Ureter (tissue), 1 donor: ENCODE results near the gene GSAP. TPM values are rescaled to one million over a fixed set of nuclear protein-coding genes. Genes with fewer than 3 reads are reported as not detected.

ENCODE experiments used
- DNase-seq: peaks from one replicate; pipeline ENCODE4 v3.0.0-alpha.2; 2020; ENCODE audit warnings: low spot score
- total RNA-seq: library from RNA; stranded (reverse); gene quantifications from one replicate; pipeline ENCODE4 v1.2.4, GENCODE V29; 2023
- donor health status: DM: yes; HTN: yes; CAD: no.

The GSAP gene
- total RNA-seq, 1 donor from 2014 or later = 39.7 TPM

DNA sequence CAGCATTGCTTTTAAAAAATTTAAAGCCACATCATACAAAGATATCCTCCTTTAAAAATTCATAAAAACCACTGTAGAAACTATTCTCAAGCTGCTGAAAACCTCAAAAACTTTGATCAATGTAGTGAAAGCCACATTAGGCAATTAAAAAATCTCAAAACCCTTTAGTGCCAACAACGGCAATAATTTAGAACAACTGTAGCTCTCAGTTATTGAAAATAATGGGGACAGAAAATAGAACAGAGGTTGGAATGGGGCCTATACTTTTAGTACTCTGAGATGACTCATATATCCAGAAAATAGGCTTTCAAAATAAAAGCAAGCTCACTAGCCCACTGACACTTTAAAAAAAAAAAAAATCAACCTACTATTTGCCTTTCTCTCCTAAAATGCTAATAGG, 87.5 kb downstream of the GSAP start:
- no peak for DNase-seq

DNA sequence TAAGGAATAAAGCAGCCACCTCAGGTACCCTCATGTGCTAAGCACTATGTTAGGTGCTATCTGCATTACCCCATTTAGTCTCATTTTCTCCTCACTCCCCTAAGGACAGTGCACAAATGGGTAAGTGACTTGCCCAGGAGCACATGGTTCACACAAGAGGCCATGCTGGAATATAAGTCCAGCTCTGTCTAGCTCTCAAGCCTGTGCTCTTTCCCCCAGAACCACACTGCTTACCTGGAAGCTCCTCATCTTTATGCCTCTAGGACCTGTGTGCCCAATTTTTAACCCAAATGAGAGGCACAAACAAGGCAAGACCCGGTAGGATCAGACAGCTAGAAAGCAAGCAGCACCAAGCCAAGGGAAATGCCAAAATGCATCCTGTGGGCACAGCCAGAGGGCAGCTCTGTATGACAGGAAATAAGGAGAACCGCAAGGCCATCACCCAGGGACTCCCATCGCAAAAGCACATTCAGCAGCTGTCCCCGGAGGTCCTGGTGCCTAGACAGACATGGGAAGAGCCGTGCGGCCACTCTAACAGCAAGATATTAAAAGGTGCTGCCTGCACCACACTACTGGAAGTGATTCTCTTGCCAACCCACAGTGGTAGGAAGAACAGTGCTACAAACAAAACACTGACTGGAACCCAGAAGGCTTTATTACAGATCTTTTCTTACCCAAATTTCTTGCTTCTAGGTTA, 88.1 kb downstream of the GSAP start:
- DNase-seq = no peak

DNA sequence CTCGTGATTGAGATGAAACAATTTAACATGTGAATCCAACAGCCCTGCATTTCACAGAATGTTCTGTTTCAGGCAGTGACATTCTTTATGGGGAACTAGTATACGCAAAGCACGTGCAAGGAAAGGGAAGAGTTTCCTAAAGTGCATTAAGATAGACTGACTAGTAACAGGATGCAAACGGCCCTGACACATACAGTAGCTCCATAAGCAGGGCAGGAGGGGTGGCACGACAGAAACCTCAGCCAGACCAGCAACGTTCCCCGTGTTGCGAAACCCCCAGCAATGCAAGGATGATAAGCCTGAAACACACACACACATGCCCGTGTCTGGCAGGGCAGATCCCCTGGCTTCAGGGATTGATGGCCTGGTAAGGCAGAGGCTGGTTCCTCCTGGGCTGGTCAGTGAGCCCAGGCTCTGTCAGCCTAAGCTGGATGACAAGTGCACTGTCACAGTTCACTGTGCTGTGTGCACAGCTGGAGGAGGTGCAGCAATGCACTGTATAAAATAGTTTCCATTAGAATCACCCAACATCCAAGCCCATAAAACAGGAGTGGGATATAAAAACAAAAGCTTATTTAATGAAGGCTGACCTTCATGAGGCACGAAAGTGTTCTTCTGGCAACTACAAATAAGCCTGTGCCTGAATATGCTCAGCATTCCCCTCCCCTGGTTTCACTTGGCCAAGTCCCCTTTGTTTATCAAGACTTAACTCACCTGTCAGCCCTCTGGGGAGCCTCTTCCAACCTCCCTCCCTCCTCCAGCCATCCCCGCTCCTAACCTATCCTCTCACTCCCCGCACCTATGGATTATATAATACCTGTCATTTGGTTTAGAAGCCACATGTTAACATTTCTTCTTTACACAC, 88.8 kb downstream of the GSAP start:
- DNase-seq = peak; percentile 53

DNA sequence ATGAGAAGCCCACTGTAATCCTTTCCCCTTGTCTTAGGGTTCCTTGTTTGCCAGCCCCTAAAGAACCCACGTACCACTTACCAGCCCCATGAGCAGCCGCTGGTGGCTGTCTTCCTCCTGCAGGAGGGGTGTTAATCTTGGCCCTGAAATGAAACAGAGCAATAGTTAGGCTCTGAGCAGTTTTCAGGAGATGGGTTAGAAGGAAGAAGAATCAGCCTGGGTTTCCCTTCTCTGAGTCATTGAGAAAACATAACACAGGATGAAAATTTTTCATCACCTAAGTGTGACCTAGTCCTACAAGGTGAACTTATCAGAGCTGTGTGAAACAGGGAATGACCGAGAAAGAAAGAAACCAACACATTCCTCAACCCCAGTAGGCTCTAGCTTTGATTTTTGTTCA, 90.0 kb downstream of the GSAP start:
- no peak for DNase-seq

DNA sequence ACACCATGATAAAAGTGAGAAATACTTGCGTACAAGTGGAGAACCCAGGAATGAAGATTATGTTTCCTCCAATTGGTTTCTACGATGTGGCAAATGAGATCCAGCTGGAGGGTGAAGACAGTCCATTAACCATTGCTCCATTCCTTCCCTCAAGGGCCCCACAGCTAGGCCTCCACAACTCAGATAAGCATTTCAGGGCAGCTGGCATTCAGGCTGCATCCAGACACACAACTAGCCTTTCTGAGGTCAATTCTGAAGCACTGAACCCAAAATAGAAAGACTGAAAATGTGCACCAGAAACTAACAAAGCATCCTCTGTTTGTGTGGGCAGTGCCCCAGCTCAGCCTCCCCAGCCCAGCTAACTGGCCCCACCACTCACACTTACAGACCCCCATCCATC, 94.8 kb downstream of the GSAP start:
- no peak for DNase-seq

DNA sequence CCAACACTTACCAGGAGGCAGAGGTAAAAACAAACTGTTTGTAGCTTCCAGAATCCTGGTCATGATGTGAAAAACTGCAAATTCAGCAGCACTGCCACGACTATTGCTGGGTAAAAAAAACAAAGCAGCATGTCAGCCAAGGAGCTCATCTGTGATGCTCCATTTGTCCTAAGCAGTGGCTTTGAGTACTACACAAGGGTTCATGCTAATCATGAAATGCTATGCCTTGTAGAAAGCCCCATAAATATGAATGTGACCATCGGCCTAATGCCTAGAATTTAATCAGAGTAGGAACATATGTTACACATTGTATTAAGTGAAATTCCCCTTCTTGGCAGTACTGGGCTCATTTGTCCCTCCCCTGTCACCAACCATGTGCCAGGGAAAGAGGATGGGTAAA, 95.4 kb downstream of the GSAP start:
- DNase-seq = no peak

DNA sequence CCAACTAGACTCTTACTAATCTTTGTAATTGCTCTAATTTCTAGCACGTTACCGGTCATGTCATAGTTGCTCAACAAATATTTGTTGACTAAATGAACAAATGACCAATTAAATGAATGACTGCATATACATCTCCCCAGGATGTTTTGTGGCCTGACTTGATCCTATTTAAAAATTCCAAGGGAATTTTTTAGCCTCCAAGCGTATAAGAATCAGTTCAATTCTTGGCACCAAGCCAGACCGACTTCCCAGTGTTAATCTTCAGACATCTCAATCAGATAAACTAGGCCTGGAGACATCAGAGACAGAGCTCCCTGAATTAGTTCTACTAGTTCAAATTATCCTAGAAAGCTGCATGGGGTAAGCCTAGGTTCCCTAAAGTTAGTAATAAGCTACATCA, 96.0 kb downstream of the GSAP start:
- no peak for DNase-seq

DNA sequence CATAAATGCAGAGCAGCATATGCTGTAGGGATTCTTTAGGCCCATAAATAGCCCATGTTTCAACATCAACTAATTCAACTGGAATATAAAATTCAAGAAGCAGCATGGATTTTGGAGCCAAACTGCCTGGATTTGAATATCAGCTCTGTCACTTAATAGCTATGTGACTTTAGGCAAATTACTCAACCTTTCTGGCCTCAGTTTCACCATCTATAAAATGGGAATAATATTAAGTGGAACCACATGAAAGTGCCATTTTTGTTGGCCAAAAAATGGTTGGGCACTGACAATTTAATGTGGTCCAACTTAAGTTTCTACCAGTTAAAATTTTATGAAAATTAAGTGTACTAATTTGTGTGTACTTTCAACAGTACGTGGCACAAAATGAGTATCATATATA, 98.1 kb downstream of the GSAP start:
- no peak for DNase-seq

DNA sequence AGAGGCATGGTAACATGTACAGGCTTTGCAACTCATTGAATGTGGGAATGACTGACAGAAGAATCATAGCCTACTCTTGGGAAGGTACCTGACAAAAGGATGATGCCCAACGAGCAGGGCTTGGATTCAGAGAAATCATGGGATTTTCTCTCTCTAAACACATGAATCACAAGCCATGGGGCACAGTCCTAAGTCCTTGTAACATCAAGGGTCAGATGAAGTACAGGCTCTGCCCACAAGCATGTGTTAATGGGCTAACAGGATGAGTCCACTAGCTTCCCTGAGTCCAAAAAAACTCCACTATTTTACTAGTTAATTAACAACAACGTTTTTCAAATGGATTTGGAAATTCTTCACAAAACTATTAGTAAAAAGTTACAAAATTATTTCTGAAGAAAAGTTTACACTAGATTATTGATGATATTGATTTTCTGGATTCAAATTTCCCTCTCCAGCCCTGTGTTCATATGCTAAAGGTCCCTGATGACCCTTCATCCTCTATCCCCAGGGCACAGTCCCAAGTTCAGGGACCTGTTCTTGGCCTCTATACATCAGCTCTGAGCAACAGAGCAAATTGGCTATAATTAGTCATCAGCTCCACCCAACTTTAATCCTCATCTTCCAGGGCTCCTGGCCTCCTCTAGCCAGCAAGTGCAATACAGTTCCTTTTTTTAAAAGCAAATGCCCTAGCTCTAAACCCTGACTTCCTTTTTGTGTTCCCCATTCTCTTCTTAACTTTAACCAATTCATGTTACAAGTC, 99.8 kb downstream of the GSAP start:
- DNase-seq = no peak

DNA sequence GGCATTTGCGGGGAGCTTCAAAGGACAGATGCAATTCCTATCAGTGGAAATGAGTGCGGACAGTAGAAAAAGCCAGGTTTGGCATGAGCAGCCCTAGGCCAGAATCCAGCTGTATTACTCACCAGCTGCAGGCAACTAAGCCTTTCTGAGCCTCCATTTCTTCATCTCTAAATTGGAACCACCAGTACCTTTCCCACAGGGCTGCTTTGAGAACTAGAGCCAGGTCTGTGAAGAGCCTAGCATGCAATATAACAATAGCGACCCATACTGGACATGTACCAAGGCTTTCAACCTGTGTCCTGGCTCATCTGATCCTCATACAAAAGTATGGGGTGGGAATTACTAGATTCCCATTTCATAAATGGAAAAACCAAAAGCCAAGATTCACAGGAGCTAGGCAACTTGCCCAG, 101.0 kb downstream of the GSAP start:
- DNase-seq = no peak

DNA sequence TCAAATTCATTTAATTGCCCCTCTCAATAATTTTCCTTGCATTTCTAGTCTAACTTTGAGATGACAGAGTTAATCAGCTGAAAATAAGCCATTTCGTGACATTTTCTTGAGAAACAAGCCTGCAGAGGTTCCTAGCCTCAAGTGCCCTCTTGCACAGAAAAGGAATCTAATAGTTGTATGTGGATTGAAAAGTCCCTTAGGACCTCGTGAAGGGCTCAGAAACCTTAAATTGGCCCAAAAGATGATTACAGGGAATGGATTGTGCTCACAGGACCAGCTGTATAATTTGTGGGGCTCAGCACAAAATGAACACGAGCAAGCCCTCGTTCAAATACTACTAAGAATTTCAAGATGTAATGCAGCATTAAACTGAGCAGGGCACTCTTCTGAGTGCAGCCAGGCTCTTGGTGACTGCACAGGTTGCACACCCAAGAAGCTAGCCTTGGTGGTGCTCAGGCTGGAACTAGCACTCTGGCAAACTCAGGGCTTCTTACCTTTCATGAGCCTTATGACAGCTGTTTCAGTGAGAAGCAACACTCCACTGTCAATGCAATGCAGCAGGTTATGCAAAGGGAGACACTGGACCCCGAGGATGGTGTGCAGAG, 102.2 kb downstream of the GSAP start:
- DNase-seq = no peak

DNA sequence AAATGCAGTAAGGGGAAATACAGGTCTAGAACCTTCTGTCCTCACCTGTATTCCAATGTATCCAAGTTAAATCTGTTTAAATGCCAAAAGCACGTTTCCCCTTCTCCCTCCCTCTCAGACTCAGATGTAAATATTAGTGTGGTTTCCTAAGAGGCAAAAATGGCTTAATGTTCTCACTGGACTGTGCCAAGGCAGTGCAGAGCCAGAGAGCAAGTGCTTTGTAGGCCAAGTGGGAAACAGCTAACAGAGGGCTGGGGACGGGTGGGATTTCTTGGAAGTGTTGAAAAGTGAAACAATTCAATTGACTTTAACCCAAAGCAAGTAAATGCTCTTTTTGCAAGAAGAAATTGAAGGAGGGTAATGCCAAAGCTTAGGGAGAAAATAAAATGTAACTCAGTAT, 103.1 kb downstream of the GSAP start:
- DNase-seq = no peak

DNA sequence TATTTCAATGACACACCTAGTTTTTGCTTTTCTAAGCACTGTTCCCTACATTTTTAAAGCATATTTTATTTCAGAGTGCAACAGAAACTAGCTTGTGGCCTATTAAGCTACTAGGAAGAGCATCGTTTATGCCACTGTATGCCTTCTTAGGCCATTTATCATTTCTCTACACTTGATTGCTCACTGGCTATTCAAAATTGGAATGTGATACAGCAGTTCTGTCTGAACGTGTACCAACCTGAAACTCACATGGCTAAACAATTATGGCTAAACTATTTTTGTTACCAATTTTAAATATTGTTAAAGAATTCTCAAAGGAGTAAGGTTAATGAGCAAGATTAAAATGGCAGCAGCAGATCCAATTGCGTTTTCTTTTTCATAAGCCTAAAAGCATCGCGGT, 105.2 kb downstream of the GSAP start:
- no peak for DNase-seq

DNA sequence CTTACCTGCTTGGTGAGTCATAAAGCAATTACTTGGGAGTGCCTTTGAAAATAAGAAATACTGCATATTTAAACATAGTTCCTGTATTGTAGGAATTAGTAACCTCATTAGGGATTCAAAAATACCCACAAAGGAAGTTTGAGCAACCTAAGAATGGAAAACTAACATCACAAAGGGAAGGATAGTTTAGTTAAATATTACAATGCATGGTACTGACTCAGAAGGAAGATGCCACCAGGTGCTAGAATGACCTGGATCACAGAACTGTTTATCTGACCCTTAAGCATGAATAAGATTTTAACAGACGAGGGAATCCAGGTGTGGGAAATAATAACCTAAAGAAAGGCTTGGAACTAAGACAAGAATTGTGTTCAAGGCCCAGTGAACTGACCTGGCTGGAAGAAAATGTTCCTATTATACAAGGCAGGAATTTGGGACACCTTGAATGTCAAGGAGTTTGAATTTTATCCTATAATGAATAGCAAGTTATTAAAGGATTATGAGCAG, 106.4 kb downstream of the GSAP start:
- no peak for DNase-seq

DNA sequence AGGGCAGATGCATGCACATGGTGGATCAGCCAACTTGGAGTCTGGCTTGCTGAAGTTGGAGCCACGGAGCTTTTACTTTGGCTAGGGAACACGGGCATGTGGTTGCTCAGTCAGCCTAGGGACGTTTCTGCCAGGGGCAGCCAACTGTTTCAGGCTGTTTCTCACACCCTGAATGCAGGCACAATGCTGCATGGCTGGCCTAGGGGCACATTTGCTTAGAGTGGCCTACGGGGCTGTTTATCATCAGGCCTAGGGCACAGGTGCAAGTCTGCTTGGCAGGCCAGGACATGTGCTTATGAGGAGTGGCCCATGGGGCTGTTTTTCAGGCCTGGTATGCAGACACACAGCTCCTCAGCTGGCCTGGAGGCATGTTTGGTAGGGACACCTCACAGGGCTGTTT, 107.4 kb downstream of the GSAP start:
- no peak for DNase-seq

DNA sequence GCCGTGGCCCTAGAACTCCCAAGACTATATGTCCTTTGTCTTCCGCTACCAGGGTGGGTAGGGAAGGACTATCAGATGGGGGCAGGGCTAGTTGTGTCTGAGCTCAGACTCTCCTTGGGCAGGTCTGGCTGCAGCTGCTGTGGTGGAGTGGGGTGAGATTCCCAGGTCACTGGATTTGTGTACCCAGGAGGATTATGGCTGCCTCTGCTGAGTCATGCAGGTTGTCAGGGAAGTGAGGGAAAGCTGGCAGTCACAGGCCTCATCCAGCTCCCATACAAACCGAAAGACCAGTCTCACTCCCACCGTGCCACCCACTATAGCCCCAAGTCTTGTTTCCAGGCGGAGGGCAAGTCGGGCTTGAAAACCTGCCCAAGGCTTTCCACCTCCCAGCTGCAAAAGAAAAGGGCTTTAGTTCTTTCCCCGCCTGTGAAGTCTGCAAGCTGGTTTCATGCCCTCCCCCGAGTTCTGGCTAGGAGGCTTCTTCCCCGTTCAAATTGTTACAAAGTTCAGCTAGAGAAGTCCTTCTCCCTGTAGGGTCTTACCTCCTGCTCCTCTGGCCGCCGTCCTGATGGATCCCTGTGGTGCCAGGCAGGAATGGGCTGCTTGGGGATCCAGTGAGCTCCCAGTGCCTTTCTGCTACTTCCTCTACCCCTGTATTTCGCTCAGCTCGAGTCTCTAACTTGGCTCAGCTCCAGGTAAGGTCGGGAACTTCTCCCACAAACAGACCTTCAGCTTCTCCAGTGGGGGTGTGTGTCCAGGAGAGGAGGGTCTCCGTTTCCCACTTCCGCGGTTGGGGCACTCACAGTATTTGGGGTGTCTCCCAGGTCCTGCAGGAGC, 109.7 kb downstream of the GSAP start:
- DNase-seq = no peak

DNA sequence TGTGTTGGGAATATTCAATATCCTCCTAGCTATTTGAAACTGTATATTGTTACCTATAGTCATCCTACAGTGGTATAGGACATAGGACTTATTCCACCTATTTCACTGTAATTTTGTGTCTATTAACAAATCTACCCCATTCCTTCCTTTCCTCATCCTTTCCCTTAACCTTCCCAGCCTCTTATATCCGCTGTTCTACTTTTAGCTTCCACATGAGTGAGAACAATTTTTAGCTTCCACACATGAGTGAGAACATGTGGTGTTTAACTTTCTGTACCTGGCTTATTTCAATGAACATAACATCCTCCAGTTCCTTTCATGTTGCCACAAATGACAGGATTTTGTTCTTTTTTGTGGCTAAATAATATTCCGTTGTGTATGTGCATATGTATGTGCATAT, 120.6 kb downstream of the GSAP start:
- no peak for DNase-seq

DNA sequence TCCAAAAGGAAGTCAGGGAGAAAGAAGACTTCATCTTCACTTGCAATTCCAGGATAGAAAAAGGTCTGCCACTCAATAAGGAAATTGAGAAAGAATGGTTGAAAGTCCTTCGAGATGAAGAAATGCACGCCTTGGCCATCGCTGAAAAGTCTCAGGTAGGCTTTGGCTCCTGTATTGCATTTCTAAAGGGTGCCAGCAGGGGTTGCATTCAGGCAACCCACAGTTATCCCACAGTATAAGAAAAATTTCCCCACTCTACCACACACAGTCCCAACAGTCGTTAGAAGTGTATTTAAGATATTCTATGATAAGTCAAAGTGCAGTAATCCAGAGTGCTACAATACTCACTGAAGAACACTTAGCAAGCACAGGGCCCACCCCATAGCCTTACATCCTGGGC, 123.1 kb downstream of the GSAP start:
- DNase-seq = no peak

DNA sequence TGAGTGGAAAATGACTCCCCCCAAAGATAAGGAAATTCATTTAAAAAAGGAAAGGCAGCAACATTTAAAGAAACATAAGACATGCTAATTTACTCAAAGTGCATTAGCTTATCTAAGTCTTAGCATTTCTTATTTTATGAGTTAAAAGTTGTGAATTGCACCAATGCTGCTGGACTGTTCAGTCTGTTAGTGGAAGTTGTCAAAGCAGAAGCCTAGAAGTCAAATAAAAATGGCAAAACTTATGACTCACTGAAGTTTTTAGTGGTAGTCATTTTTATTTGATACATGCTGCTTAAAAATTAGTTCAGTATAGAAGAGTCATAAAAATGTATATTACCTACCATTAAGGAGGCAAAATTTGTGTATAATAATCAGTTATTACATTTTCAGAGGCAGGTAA, 125.7 kb downstream of the GSAP start:
- no peak for DNase-seq

DNA sequence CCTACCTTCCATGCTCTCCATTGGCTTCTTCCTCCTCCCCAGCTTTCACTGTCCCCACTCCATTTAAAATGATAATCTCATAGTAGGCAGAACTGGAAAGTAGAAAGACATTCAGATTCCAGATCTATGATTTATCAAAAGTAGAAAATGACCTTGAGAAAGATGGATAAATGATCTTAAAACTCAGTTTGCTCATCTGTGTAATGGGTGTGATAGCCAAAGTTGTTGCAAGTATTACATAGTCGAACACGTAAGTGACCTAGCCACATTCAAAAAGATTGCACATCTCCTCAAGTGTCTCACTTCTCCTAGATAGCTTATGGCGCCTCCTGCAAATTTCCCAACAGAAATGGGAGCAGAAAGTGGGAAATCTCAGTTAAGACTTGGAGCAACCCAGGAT, 126.8 kb downstream of the GSAP start:
- no peak for DNase-seq

DNA sequence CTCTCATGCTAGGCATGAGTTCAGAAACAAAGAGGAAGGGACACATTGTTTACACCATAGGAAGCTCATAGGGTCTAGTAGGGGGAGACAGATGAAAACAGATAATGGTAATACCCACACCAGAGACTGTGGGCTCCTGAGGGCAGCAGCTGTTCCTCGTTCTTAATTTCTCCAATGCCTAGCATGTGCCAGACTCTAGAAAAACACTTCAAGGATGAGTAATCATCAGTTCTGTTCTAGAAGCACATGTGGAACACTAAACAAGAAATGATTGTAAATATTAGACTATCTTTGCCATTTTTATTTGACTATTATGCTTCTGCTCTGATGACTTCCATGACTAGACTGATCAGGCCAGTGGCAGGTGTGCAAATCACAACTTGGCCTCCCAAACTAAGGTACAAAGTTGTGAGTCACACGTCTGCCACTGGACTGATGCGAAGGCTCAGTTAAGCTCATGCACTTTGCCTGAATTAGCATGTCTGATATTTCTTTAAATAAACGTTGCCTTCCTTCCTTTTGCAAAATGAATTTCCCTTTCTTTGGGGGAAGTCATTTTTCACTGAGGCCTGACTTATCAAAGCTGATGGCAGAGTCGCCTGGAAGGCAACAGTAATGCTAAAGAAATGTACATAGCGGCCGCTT, 127.4 kb downstream of the GSAP start:
- no peak for DNase-seq
